ENCODE measurements around the gene ALKBH5. TPM values are rescaled to one million over a fixed set of nuclear protein-coding genes. Genes with fewer than 3 reads are reported as not detected.

ALKBH5 gene
- total RNA-seq, 1 experiment from 2014 or later: 97.8 TPM

DNA sequence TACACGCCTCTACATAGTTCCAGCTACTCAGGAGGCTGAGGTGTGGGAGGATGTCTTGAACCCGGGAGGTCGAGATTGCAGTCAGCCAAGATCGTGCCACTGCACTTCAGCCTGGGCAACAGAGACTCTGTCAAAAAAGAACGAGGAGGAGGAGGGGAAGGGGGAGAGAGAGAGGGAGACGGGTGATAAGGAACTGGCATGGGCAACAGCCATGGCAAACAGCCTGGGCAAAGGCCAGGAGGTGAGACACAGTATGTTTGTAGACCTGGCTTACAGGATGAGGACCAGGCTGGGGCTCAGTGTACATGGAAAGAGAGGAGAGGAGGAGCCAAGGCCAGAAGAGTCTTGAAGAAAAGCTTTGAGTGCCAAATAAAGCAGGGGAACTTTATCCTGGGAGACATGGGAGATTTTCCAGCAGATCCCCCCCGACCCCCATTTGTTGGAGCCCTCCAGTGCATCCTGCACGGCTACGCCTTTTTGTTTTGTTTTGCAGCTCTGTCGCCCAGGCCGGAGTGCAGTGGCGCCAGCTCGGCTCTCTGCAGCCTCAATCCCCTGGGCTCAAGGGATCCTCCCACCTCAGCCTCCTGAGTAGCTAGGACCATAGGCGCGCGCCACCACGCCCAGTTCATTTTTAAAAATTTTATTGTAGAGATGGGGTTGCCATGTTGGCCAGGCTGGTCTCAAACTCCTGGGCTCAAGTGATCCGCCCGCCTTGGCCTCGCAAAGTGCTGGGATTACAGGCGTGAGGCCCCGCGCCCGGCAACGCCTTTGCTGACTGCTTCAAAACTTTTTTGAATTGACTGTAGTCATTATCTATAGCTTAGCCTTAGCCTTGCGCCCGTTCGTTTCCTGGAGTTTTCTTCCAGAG is 1.3 kb upstream of the ALKBH5 start (continued):
- TF ChIP-seq, protein P1, sequence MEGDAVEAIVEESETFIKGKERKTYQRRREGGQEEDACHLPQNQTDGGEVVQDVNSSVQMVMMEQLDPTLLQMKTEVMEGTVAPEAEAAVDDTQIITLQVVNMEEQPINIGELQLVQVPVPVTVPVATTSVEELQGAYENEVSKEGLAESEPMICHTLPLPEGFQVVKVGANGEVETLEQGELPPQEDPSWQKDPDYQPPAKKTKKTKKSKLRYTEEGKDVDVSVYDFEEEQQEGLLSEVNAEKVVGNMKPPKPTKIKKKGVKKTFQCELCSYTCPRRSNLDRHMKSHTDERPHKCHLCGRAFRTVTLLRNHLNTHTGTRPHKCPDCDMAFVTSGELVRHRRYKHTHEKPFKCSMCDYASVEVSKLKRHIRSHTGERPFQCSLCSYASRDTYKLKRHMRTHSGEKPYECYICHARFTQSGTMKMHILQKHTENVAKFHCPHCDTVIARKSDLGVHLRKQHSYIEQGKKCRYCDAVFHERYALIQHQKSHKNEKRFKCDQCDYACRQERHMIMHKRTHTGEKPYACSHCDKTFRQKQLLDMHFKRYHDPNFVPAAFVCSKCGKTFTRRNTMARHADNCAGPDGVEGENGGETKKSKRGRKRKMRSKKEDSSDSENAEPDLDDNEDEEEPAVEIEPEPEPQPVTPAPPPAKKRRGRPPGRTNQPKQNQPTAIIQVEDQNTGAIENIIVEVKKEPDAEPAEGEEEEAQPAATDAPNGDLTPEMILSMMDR (IDR thresholded peaks at IDR 0.05 in 2 of 3, conservative IDR thresholded peaks at IDR 0.05 in 1 of 3; ENCODE audit: borderline replicate concordance in 1 of 3, insufficient read depth in 1 of 3, low read depth in 2 of 3, low read length in 2 of 3): no peak

DNA sequence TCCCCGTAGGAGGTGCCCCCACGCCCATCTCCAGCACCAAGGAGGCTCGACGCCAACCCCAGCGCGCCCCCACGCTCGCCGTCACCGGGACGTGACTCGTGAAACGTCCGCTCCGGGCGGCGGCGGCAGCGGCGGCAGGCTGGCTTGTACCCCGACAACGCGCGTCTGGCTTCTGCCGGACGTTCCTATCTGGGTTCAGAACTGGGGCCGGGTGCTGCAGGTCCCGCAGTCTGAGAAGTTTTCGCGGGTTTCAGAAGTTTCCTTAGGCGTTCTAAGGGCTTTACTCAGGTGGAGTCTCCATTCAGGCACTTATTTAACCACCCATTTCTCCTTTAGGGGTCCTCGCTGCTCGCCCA is 672 bp upstream of the ALKBH5 start:
- peak overlapping the region; percentile 94 for H3K4me2 ChIP-seq (ENCODE audit: low read length)
- BruUV-seq (replicated peaks): no TSS peak
- POLR2A ChIA-PET: interaction anchor here (0.7 to 1.3 kb wide), 4 partner anchors 11 to 836 kb away, joined by 3 read pairs; no protein-coding TSS in a partner anchor
- intact Hi-C loops (cut with micrococcal nuclease): no loop called here
- H3K9ac ChIP-seq (ENCODE audit: low read length): peak overlapping the region; percentile 87
- TF ChIP-seq POLR2A (IDR thresholded peaks at IDR 0.05; ENCODE audit: borderline replicate concordance, extremely low read depth, insufficient read depth, insufficient read length) (peak; percentile 62), SIN3A (IDR thresholded peaks at IDR 0.05; ENCODE audit: low read depth) (0 out of 2 replicates have a peak, but pooled peaks have one; percentile 26), ELF1 (IDR thresholded peaks at IDR 0.05; ENCODE audit: borderline replicate concordance, low read depth) (no peak; the same call in 1 of the 2 replicates), JUND (IDR thresholded peaks at IDR 0.05) (no peak), POLR2AphosphoS5 (IDR thresholded peaks at IDR 0.05; ENCODE audit: low read depth, low read length) (peak; percentile 66)
- TF ChIP-seq, protein P2, sequence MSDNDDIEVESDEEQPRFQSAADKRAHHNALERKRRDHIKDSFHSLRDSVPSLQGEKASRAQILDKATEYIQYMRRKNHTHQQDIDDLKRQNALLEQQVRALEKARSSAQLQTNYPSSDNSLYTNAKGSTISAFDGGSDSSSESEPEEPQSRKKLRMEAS (IDR thresholded peaks at IDR 0.05): peak; percentile 87
- no peaks in the 10 kb centered on the region for H3K9me3 ChIP-seq (ENCODE audit: control insufficient read depth in 1 of 2, insufficient read depth in 1 of 2, low read depth in 1 of 2, low read length in 2 of 2)
- no peaks in the 10 kb centered on the region for H4K20me1 ChIP-seq (ENCODE audit: insufficient read depth)
- peak overlapping the region; percentile 99 for H3K27ac ChIP-seq (ENCODE audit: low read depth, low read length)
- ATAC-seq (peak; percentile 69), DNase-seq (ENCODE audit: low read depth, low spot score) (no peak)
- RAD21 ChIA-PET (ENCODE audit: low non-redundant PET in 1 of 2, low total read pairs in 2 of 2, uncharacterized antibody in 2 of 2, unreplicated experiment in 2 of 2): no interaction called here
- H3K36me3 ChIP-seq (ENCODE audit: control insufficient read depth in 1 of 2, insufficient read depth in 2 of 2, low read length in 2 of 2): peaks cover 12 to 13% of the 10 kb centered on the region in 2 experiments; a peak in 3 of 4 replicates
- H2AFZ ChIP-seq (ENCODE audit: low read depth, low read length, poor library complexity, severe bottlenecking): peak overlapping the region; percentile 79
- CTCF ChIA-PET: interaction anchor here (1.5 to 2.1 kb wide), 3 partner anchors 25 to 36 kb away, joined by 3 to 7 read pairs (median 6); no protein-coding TSS in a partner anchor
- no peaks in the 10 kb centered on the region for H3K9me2 ChIP-seq (ENCODE audit: insufficient read depth)
- no peaks in the 10 kb centered on the region for H3K27me3 ChIP-seq (ENCODE audit: insufficient read depth, low read length)
- H3K4me1 ChIP-seq (ENCODE audit: control insufficient read depth in 1 of 2, insufficient read depth in 2 of 2, low read length in 2 of 2): peaks cover 18 to 39% of the 10 kb centered on the region in 2 experiments
- peak overlapping the region; percentile 79 to 80 for H3K4me3 ChIP-seq (replicated peaks in 1 of 2; ENCODE audit: low read depth in 1 of 2, low read length in 2 of 2)
- H3K79me2 ChIP-seq (ENCODE audit: insufficient read depth, low read length): peaks cover 39% of the 10 kb centered on the region
